Breast epithelium (tissue), 3 donors: ENCODE measurements around the gene RPRD2.

Experiments used
- CTCF ChIP-seq, 3 donors: fragments of 450-650 bp; IDR thresholded peaks; one replicate each; pipeline ENCODE4 v1.5.1; 2016 to 2017; ENCODE audit warnings: antibody characterized with exemption in 3 of 3, mild to moderate bottlenecking in 3 of 3, moderate library complexity in 3 of 3
- POLR2A ChIP-seq: fragments of 450-650 bp; IDR thresholded peaks from one replicate; pipeline ENCODE4 v1.6.1; 2016; ENCODE audit warnings: antibody characterized with exemption, mild to moderate bottlenecking, moderate library complexity
- POLR2AphosphoS5 ChIP-seq, 3 donors: sonication (generic); formaldehyde crosslinking; IDR thresholded peaks; one replicate each; pipeline ENCODE4 v1.6.1; 2017; ENCODE audit warnings: antibody characterized with exemption in 3 of 3

GRCh38 chr1:150352866-150353265, 11.1 kb upstream of the RPRD2 start:
- no peak for TF ChIP-seq CTCF (IDR thresholded peaks at IDR 0.05)
- TF ChIP-seq POLR2A = no peak
- TF ChIP-seq POLR2AphosphoS5 (IDR thresholded peaks at IDR 0.05) = no peak
